ENCODE data around the gene LONP2. TPM values are rescaled to one million over a fixed set of nuclear protein-coding genes. Genes with fewer than 3 reads are reported as not detected.
A peak's percentile ranks its signal among the peaks of the same experiment; 100 is the strongest.

The LONP2 gene
- total RNA-seq, 1 experiment from 2014 or later, result 46.8 TPM

GRCh38 chr16:48366165-48367093 is 122.3 kb downstream of the LONP2 start:
- H3K4me2 ChIP-seq (ENCODE audit: low read length), result peak overlapping the region; percentile 94
- H2AFZ ChIP-seq (ENCODE audit: low read depth, low read length, poor library complexity, severe bottlenecking), result no peak overlapping the region
- no peaks in the 10 kb centered on the region for H3K9me3 ChIP-seq (ENCODE audit: control insufficient read depth in 1 of 2, insufficient read depth in 1 of 2, low read depth in 1 of 2, low read length in 2 of 2)
- peaks cover 2 to 7% of the 10 kb centered on the region in 2 experiments; a peak in 2 of 4 replicates for H3K36me3 ChIP-seq (ENCODE audit: control insufficient read depth in 1 of 2, insufficient read depth in 2 of 2, low read length in 2 of 2)
- peaks cover 29 to 37% of the 10 kb centered on the region in 2 experiments for H3K4me1 ChIP-seq (ENCODE audit: control insufficient read depth in 1 of 2, insufficient read depth in 2 of 2, low read length in 2 of 2)
- peaks cover 4% of the 10 kb centered on the region; the same call in 1 of the 2 replicates for H4K20me1 ChIP-seq (ENCODE audit: insufficient read depth)
- TF ChIP-seq POLR2AphosphoS5 (IDR thresholded peaks at IDR 0.05; ENCODE audit: low read depth, low read length) (peak; percentile 58), CEBPB (IDR thresholded peaks at IDR 0.05; ENCODE audit: low read depth) (peak; percentile 94), YY1 (IDR thresholded peaks at IDR 0.05; ENCODE audit: extremely low read depth, insufficient replicate concordance, low read depth, low read length) (no peak), POLR2A (IDR thresholded peaks at IDR 0.05; ENCODE audit: borderline replicate concordance, extremely low read depth, insufficient read depth, insufficient read length) (peak; percentile 17), RAD21 (IDR thresholded peaks at IDR 0.05; ENCODE audit: low read depth) (peak; percentile 12; the same call in 1 of the 2 replicates), SIN3A (IDR thresholded peaks at IDR 0.05; ENCODE audit: low read depth) (no peak), REST (IDR thresholded peaks at IDR 0.05; ENCODE audit: low read depth) (no peak), TCF7L2 (IDR thresholded peaks at IDR 0.05; ENCODE audit: borderline replicate concordance, extremely low read depth, insufficient read depth, insufficient read length) (no peak), CBX3 (IDR thresholded peaks at IDR 0.05; ENCODE audit: low read depth) (0 out of 2 replicates have a peak, but pooled peaks have one; percentile 37), SP1 (IDR thresholded peaks at IDR 0.05; ENCODE audit: low read depth) (peak; percentile 54)
- TF ChIP-seq, protein P1, sequence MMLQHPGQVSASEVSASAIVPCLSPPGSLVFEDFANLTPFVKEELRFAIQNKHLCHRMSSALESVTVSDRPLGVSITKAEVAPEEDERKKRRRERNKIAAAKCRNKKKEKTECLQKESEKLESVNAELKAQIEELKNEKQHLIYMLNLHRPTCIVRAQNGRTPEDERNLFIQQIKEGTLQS (IDR thresholded peaks at IDR 0.05), result peak; percentile 86
- TF ChIP-seq, protein P2, sequence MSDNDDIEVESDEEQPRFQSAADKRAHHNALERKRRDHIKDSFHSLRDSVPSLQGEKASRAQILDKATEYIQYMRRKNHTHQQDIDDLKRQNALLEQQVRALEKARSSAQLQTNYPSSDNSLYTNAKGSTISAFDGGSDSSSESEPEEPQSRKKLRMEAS (IDR thresholded peaks at IDR 0.05), result peak; percentile 79
- TF ChIP-seq, protein P3, sequence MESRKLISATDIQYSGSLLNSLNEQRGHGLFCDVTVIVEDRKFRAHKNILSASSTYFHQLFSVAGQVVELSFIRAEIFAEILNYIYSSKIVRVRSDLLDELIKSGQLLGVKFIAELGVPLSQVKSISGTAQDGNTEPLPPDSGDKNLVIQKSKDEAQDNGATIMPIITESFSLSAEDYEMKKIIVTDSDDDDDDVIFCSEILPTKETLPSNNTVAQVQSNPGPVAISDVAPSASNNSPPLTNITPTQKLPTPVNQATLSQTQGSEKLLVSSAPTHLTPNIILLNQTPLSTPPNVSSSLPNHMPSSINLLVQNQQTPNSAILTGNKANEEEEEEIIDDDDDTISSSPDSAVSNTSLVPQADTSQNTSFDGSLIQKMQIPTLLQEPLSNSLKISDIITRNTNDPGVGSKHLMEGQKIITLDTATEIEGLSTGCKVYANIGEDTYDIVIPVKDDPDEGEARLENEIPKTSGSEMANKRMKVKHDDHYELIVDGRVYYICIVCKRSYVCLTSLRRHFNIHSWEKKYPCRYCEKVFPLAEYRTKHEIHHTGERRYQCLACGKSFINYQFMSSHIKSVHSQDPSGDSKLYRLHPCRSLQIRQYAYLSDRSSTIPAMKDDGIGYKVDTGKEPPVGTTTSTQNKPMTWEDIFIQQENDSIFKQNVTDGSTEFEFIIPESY (IDR thresholded peaks at IDR 0.05; ENCODE audit: extremely low read depth, insufficient replicate concordance, low read length), result no peak
- ChIA-PET POLR2A (interaction anchor here (0.7 to 1.6 kb wide), 13 partner anchors 9 to 246 kb away, joined by 3 to 6 read pairs (median 3); no protein-coding TSS in a partner anchor), CTCF (interaction anchor here (0.7 to 1.7 kb wide), 6 partner anchors 11 to 264 kb away, joined by 3 to 15 read pairs (median 5); no protein-coding TSS in a partner anchor), RAD21 (ENCODE audit: low non-redundant PET in 1 of 2, low total read pairs in 2 of 2, uncharacterized antibody in 2 of 2, unreplicated experiment in 2 of 2) (interaction anchor here (0.6 to 0.7 kb wide), 2 partner anchors 18 to 32 kb away, joined by 3 read pairs; no protein-coding TSS in a partner anchor)
- H3K27ac ChIP-seq (ENCODE audit: low read depth, low read length), result peak overlapping the region; percentile 51
- no peaks in the 10 kb centered on the region for H3K9me2 ChIP-seq (ENCODE audit: insufficient read depth)
- H3K4me3 ChIP-seq (replicated peaks in 1 of 2; ENCODE audit: low read depth in 1 of 2, low read length in 2 of 2), result peak overlapping the region; percentile 51 to 64
- peak; percentile 80 for DNase-seq (ENCODE audit: low read depth, low spot score)
- BruUV-seq (replicated peaks), result TSS peak; percentile 95
- H3K27me3 ChIP-seq (ENCODE audit: insufficient read depth, low read length), result no peaks in the 10 kb centered on the region
- H3K9ac ChIP-seq (ENCODE audit: low read length), result peak overlapping the region; percentile 68
- peaks cover 96% of the 10 kb centered on the region for H3K79me2 ChIP-seq (ENCODE audit: insufficient read depth, low read length)
- peak; percentile 68 for ATAC-seq
- intact Hi-C loops (cut with micrococcal nuclease), result no loop called here

All from HCT116 (cell line).